HepG2 (cell line): ENCODE measurements around the gene SEZ6. TPM values are rescaled to one million over a fixed set of nuclear protein-coding genes. Genes with fewer than 3 reads are reported as not detected.

Source experiments
- ATAC-seq: fragments of 200-7000 bp; cut with Tn5 transposase; 3 replicates; pipeline ENCODE4 v1.9.1; 2020; ENCODE audit warnings: mild to moderate bottlenecking, moderate library complexity
- BruUV-seq: library from RNA; stranded (reverse); fragments of 400-500 nt; replicated peaks from 2 replicates; lab custom pipeline; 2021; lab: Mats Ljungman, UMichigan
- CTCF ChIA-PET: fragments of 300-600 bp; formaldehyde crosslinking; extraction: SDS; loops from one replicate; lab custom pipeline; 2021; ENCODE audit warnings: low total read pairs, inconsistent platforms, low intra/inter-chr PET ratio; lab: Yijun Ruan, JAX
- POLR2A ChIA-PET: fragments of 350-600 bp; sonication (Branson Sonifier 250); formaldehyde crosslinking; loops from one replicate; lab custom pipeline; 2020; ENCODE audit warnings: antibody characterized with exemption, inconsistent platforms; lab: Yijun Ruan, JAX
- DNase-seq: peaks from one replicate; pipeline ENCODE4 v3.0.0-alpha.2; 2015; ENCODE audit warnings: low spot score
- FAIRE-seq: peaks from 3 replicates; lab custom pipeline; 2011; peaks lifted over from hg19 to GRCh38; lab: Jason Lieb, UNC
- H2AFZ ChIP-seq: one replicate; pipeline ENCODE4 v1.6.1; 2011; ENCODE audit warnings: low read length, inconsistent platforms
- H3K27ac ChIP-seq: fragments of 300-600 bp; 3 replicates; pipeline ENCODE4 v1.8.0; 2011; ENCODE audit warnings: mixed run types, mild to moderate bottlenecking, mixed read lengths, low read length, inconsistent platforms; ENCODE audit not compliant: insufficient read depth; ENCODE audit errors: extremely low read length
- H3K27me3 ChIP-seq, 2 experiments: fragments of 200-600 bp in 1 of 2; 2 replicates in 1 of 2; 3 replicates in 1 of 2; pipeline versions ENCODE4 v1.6.0 to v1.8.0; 2011; ENCODE audit warnings: low read length in 2 of 2, mild to moderate bottlenecking in 2 of 2, moderate library complexity in 2 of 2, inconsistent platforms in 1 of 2; ENCODE audit not compliant: insufficient read depth in 2 of 2, control insufficient read depth in 1 of 2
- H3K36me3 ChIP-seq, 2 experiments: fragments of 200-600 bp in 1 of 2; replicated peaks in 1 of 2; 2 replicates in 1 of 2; 3 replicates in 1 of 2; pipeline versions ENCODE4 v1.5.1 to v1.8.0; 2011; ENCODE audit warnings: low read length in 2 of 2, inconsistent platforms in 1 of 2; ENCODE audit not compliant: insufficient read depth in 2 of 2, control insufficient read depth in 1 of 2
- H3K4me1 ChIP-seq: 2 replicates; pipeline ENCODE4 v1.5.1; 2012; ENCODE audit warnings: low read length, inconsistent platforms; ENCODE audit not compliant: insufficient read depth
- H3K4me2 ChIP-seq: 2 replicates; pipeline ENCODE4 v1.6.0; 2011; ENCODE audit warnings: low read depth, low read length, inconsistent platforms
- H3K4me3 ChIP-seq, 3 experiments: fragments of 200-600 bp in 1 of 3; sonication (generic), shearing (Covaris generic) in 1 of 3; replicated peaks in 1 of 3; 2 replicates each; pipeline ENCODE4 v1.5.1; 2011 to 2016; ENCODE audit warnings: low read length in 3 of 3, inconsistent platforms in 2 of 3, low read depth in 2 of 3, mild to moderate bottlenecking in 2 of 3, control low read depth in 1 of 3, mixed read lengths in 1 of 3; ENCODE audit not compliant: insufficient read depth in 1 of 3
- H3K79me2 ChIP-seq: one replicate; pipeline ENCODE4 v1.6.1; 2011; ENCODE audit warnings: low read length, inconsistent platforms; ENCODE audit not compliant: insufficient read depth
- H3K9ac ChIP-seq: 2 replicates; pipeline ENCODE4 v1.6.0; 2011; ENCODE audit warnings: mild to moderate bottlenecking, low read depth, low read length, inconsistent platforms; ENCODE audit not compliant: insufficient read depth
- H3K9me3 ChIP-seq: 2 replicates; pipeline ENCODE4 v1.5.1; 2012; ENCODE audit warnings: mild to moderate bottlenecking, low read length
- H4K20me1 ChIP-seq: 2 replicates; pipeline ENCODE4 v1.6.0; 2011; ENCODE audit warnings: inconsistent platforms, mild to moderate bottlenecking, low read length, moderate library complexity; ENCODE audit not compliant: insufficient read depth
- AHR ChIP-seq: IDR thresholded peaks from 2 replicates; pipeline ENCODE4 v1.6.1; 2018; ENCODE audit warnings: missing genetic modification reagents, missing compliant biosample characterization
- ARNT ChIP-seq: fragments of 450-650 bp; IDR thresholded peaks from 2 replicates; pipeline ENCODE4 v1.6.1; 2017
- CBX1 ChIP-seq: IDR thresholded peaks from one replicate; pipeline ENCODE4 v1.6.1; 2016; ENCODE audit warnings: antibody characterized with exemption, low read depth
- CTCF ChIP-seq: sonication (generic); formaldehyde crosslinking; IDR thresholded peaks from 2 replicates; pipeline ENCODE4 v1.5.0; 2020; ENCODE audit warnings: mild to moderate bottlenecking, missing genetic modification reagents, moderate library complexity
- GATA4 ChIP-seq: sonication (generic); IDR thresholded peaks from 2 replicates; pipeline ENCODE4 v1.6.1; 2016; ENCODE audit warnings: antibody characterized with exemption, low read depth, borderline replicate concordance
- GATAD2A ChIP-seq: IDR thresholded peaks from 2 replicates; pipeline ENCODE4 v1.6.1; 2016
- HNF4A ChIP-seq: sonication (generic); formaldehyde crosslinking; IDR thresholded peaks from 2 replicates; pipeline ENCODE4 v1.4.0; 2020; ENCODE audit warnings: missing genetic modification reagents
- MEIS1 ChIP-seq: sonication (generic); formaldehyde crosslinking; IDR thresholded peaks from 2 replicates; pipeline ENCODE4 v1.9.0; 2021; ENCODE audit warnings: mild to moderate bottlenecking, missing genetic modification reagents, moderate library complexity, borderline replicate concordance
- NAIF1 ChIP-seq: sonication (generic); formaldehyde crosslinking; IDR thresholded peaks from 2 replicates; pipeline ENCODE4 v1.5.0; 2020; ENCODE audit warnings: mild to moderate bottlenecking, missing genetic modification reagents, borderline replicate concordance
- POLR2AphosphoS2 ChIP-seq: IDR thresholded peaks from 2 replicates; pipeline ENCODE4 v1.6.1; 2011; ENCODE audit warnings: low read depth, low read length, improper control_type of control experiment
- PTBP1 ChIP-seq: fragments of 200-400 bp; formaldehyde crosslinking; IDR thresholded peaks from 2 replicates; pipeline ENCODE4 v1.6.1; 2018; ENCODE audit warnings: low read length, low read depth; ENCODE audit not compliant: poor library complexity, severe bottlenecking
- SP2 ChIP-seq: sonication (generic); formaldehyde crosslinking; IDR thresholded peaks from 2 replicates; pipeline ENCODE4 v1.5.1; 2020; ENCODE audit warnings: mild to moderate bottlenecking, missing genetic modification reagents
- SRSF1 ChIP-seq: fragments of 200-400 bp; formaldehyde crosslinking; optimal IDR thresholded peaks from 2 replicates; pipeline ENCODE3; 2017; ENCODE audit warnings: mild to moderate bottlenecking, low read depth, low read length, moderate library complexity
- ZFP90 ChIP-seq: sonication (generic); formaldehyde crosslinking; IDR thresholded peaks from 2 replicates; pipeline ENCODE4 v1.8.0; 2022; ENCODE audit warnings: missing genetic modification reagents, mild to moderate bottlenecking, inconsistent platforms, borderline replicate concordance
- ZNF430 ChIP-seq: sonication (generic); formaldehyde crosslinking; IDR thresholded peaks from 2 replicates; pipeline ENCODE4 v1.9.0; 2021; ENCODE audit warnings: mild to moderate bottlenecking, missing genetic modification reagents
- WGBS: methylation state at CpG from one replicate; pipeline ENCODE4 v1.1.6; 2017; ENCODE audit warnings: low lambda C conversion rate; 5-methylcytosine and 5-hydroxymethylcytosine counted together
- in situ Hi-C: cut with HindIII; loops from 2 replicates; pipeline ENCODE4 v1.10.0; 2017; ENCODE audit warnings: low pct_unique_long_range_greater_than_20kb; ENCODE audit not compliant: extremely low pct_ligation_motif_present
- intact Hi-C: fragments of 100-400 bp; cut with micrococcal nuclease; formaldehyde crosslinking; loops from one replicate; pipeline ENCODE4 v1.10.0; 2022; ENCODE audit not compliant: unreplicated experiment
- polyA plus RNA-seq, 8 experiments: library from polyadenylated mRNA; depleted of rRNA in 3 of 8; stranded (reverse) in 7 of 8; unstranded in 1 of 8; fragments of >200 nt; fragmentation: Illumina TruSeq in 4 of 8; extraction: Trizol in 4 of 8; gene quantifications; 2 replicates each; pipeline versions ENCODE4 v1.2.1 to v1.2.3, GENCODE V29; 2011 to 2016; ENCODE audit warnings: low read depth in 4 of 8, missing spikeins in 1 of 8, mixed read lengths in 1 of 8; ENCODE audit not compliant: insufficient read depth in 1 of 8
- total RNA-seq, 5 experiments: library from RNA; depleted of rRNA; stranded (reverse); fragments of >200 nt; fragmentation: Illumina TruSeq; extraction: Trizol; gene quantifications; 2 replicates each; pipeline ENCODE4 v1.2.3, GENCODE V29; 2016; ENCODE audit warnings: low read depth in 1 of 5
- TF ChIP-seq, protein P1 (sequence below): sonication (generic); formaldehyde crosslinking; IDR thresholded peaks from 2 replicates; pipeline ENCODE4 v1.4.0; 2020; ENCODE audit warnings: missing genetic modification reagents; ENCODE audit errors: not compliant biosample characterization
- TF ChIP-seq, protein P2 (sequence below): sonication (generic); formaldehyde crosslinking; IDR thresholded peaks from 2 replicates; pipeline ENCODE4 v1.4.0; 2020; ENCODE audit warnings: missing genetic modification reagents

SEZ6 gene
- total and polyA plus RNA-seq, 2 of the 13 experiments (the other 11 are each of a cell fraction or from before 2014, with no cell fraction given): not detected

- H3K36me3 ChIP-seq: peaks cover 21 to 66% of the 10 kb centered on the region in 2 experiments
- no peak overlapping the region for H3K9ac ChIP-seq
- no peak overlapping the region for H3K4me3 ChIP-seq
- H3K4me2 ChIP-seq: no peak overlapping the region
- H3K27ac ChIP-seq: no peak overlapping the region
- intact Hi-C loops: no loop called here
- TF ChIP-seq SP2 (CRISPR knock-in tag) (no peak), MEIS1 (CRISPR knock-in tag) (no peak), ARNT (no peak), CTCF (CRISPR knock-in tag) (no peak), GATAD2A (CRISPR knock-in tag) (no peak), POLR2AphosphoS2 (no peak)
- H3K27me3 ChIP-seq: no peaks in the 10 kb centered on the region
- no peak for FAIRE-seq
- H3K9me3 ChIP-seq: no peaks in the 10 kb centered on the region
- POLR2A ChIA-PET: no interaction called here
- H4K20me1 ChIP-seq: peaks cover 4% of the 10 kb centered on the region; the same call in 1 of the 2 replicates
- ATAC-seq: no peak
- CTCF ChIA-PET: no interaction called here
- no peak overlapping the region for H2AFZ ChIP-seq
- peaks cover 27% of the 10 kb centered on the region for H3K4me1 ChIP-seq
- BruUV-seq: no TSS peak
- WGBS: 91% methylated on average over 5 of the region's 5 CpGs
- DNase-seq: no peak
- peaks cover 23% of the 10 kb centered on the region for H3K79me2 ChIP-seq
- in situ Hi-C loops: no loop called here
These were observed 44.3 kb upstream of the SEZ6 start for GRCh38 chr17:29050176-29050575.

DNA sequence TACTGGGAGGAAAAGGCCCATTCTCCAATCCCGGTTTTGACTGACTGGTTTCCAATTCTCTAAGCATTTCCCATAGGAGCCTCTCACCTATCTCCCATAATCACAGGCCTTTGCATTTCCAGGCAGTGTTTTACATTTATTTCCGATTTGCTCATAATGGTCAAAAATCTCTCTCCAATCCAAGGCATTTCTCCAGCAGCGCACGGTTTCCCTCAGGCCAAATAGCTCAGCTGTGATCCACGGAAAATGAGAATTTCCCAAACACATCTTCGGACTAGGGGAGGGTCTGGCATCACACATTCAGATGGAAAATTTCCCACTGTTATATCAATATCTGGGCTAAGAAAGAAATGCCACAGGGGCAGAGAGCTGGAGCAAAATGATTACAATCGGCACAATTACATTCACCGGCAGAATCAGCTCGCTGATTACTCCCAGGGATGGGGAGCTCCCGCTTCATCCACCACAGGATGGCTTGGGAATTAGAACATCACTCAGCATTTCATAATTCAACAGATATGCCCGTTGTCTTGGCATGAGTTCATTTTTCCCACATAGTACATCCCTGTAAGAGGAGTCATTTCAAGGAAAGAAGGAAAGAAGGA, 43.8 kb upstream of the SEZ6 start:
- 91% methylated on average over 11 of the region's 11 CpGs for WGBS

More for the DNA sequence above, 43.8 kb upstream of the SEZ6 start:
- in situ Hi-C loops (no loop called here), intact Hi-C loops (no loop called here)
- POLR2A ChIA-PET: no interaction called here
- Histone ChIP-seq H3K9ac (no peak overlapping the region), H3K4me1 (peaks cover 32% of the 10 kb centered on the region), H3K9me3 (no peaks in the 10 kb centered on the region), H2AFZ (no peak overlapping the region), H3K27me3 (no peaks in the 10 kb centered on the region), H3K79me2 (peaks cover 28% of the 10 kb centered on the region), H3K4me3 (no peak overlapping the region), H3K36me3 (peaks cover 20 to 64% of the 10 kb centered on the region in 2 experiments), H4K20me1 (peaks cover 4% of the 10 kb centered on the region; the same call in 1 of the 2 replicates), H3K27ac (no peak overlapping the region), H3K4me2 (no peak overlapping the region)
- no peak for DNase-seq
- no peak for ATAC-seq
- BruUV-seq: no TSS peak
- no peak for TF ChIP-seq NAIF1 (CRISPR knock-in tag)
- TF ChIP-seq GATA4: no peak
- TF ChIP-seq ZNF430 (CRISPR knock-in tag): no peak
- TF ChIP-seq, protein P1, sequence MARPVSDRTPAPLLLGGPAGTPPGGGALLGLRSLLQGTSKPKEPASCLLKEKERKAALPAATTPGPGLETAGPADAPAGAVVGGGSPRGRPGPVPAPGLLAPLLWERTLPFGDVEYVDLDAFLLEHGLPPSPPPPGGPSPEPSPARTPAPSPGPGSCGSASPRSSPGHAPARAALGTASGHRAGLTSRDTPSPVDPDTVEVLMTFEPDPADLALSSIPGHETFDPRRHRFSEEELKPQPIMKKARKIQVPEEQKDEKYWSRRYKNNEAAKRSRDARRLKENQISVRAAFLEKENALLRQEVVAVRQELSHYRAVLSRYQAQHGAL: no peak
- TF ChIP-seq ZFP90 (CRISPR knock-in tag): no peak
- TF ChIP-seq CBX1: no peak
- TF ChIP-seq, protein P2, sequence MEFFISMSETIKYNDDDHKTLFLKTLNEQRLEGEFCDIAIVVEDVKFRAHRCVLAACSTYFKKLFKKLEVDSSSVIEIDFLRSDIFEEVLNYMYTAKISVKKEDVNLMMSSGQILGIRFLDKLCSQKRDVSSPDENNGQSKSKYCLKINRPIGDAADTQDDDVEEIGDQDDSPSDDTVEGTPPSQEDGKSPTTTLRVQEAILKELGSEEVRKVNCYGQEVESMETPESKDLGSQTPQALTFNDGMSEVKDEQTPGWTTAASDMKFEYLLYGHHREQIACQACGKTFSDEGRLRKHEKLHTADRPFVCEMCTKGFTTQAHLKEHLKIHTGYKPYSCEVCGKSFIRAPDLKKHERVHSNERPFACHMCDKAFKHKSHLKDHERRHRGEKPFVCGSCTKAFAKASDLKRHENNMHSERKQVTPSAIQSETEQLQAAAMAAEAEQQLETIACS (CRISPR knock-in tag): no peak
- no peak for TF ChIP-seq PTBP1
- no peak for TF ChIP-seq AHR (CRISPR knock-in tag)
- no peak for TF ChIP-seq HNF4A
- no peak for TF ChIP-seq SRSF1
- no peak for FAIRE-seq
- CTCF ChIA-PET: no interaction called here
